Fibroblast of lung (primary cell): ENCODE measurements around the gene FOXL3. TPM values are rescaled to one million over a fixed set of nuclear protein-coding genes. Genes with fewer than 3 reads are reported as not detected.

Source experiments
- DNase-seq, 2 donors: peaks; one replicate each; pipeline versions ENCODE4 v3.0.0 to v3.0.0-alpha.2; 2010; ENCODE audit warnings: low read depth in 2 of 2
- H2AFZ ChIP-seq: 2 replicates; pipeline ENCODE4 v1.5.1; 2012; ENCODE audit warnings: low read length, control low read depth, inconsistent platforms
- H3K27ac ChIP-seq: 2 replicates; pipeline ENCODE4 v1.5.1; 2011; ENCODE audit warnings: low read length, control low read depth; ENCODE audit not compliant: insufficient read depth
- H3K27me3 ChIP-seq: 2 replicates; pipeline ENCODE4 v1.5.1; 2011; ENCODE audit warnings: mild to moderate bottlenecking, low read length; ENCODE audit not compliant: control insufficient read depth, insufficient read depth
- H3K36me3 ChIP-seq: 2 replicates; pipeline ENCODE4 v1.5.1; 2011; ENCODE audit warnings: low read length; ENCODE audit not compliant: control insufficient read depth, insufficient read depth
- H3K4me1 ChIP-seq: 2 replicates; pipeline ENCODE4 v1.5.1; 2011; ENCODE audit warnings: low read length; ENCODE audit not compliant: control insufficient read depth, insufficient read depth; ENCODE audit errors: extremely low read depth
- H3K4me2 ChIP-seq: 2 replicates; pipeline ENCODE4 v1.5.1; 2011; ENCODE audit warnings: low read length, control low read depth; ENCODE audit not compliant: insufficient read depth; ENCODE audit errors: extremely low read depth
- H3K4me3 ChIP-seq, 4 experiments: fragments of 200-600 bp in 1 of 4; sonication (generic) in 1 of 4; replicated peaks in 1 of 4; 2 replicates each; pipeline ENCODE4 v1.5.1; 2011 to 2016; ENCODE audit warnings: low read length in 4 of 4, low read depth in 3 of 4, mild to moderate bottlenecking in 3 of 4, control low read depth in 2 of 4, inconsistent platforms in 1 of 4, mixed read lengths in 1 of 4; ENCODE audit not compliant: insufficient read depth in 1 of 4; ENCODE audit errors: control extremely low read depth in 1 of 4
- H3K79me2 ChIP-seq: 2 replicates; pipeline ENCODE4 v1.5.1; 2012; ENCODE audit warnings: mild to moderate bottlenecking, low read length, inconsistent platforms; ENCODE audit not compliant: control insufficient read depth, insufficient read depth
- H3K9ac ChIP-seq: 2 replicates; pipeline ENCODE4 v1.5.1; 2011; ENCODE audit warnings: mild to moderate bottlenecking, low read length, control low read depth; ENCODE audit not compliant: insufficient read depth
- H3K9me3 ChIP-seq: 2 replicates; pipeline ENCODE4 v1.5.1; 2012; ENCODE audit warnings: low read depth, low read length; ENCODE audit not compliant: control insufficient read depth, insufficient read depth
- H4K20me1 ChIP-seq: 2 replicates; pipeline ENCODE4 v1.5.1; 2011; ENCODE audit warnings: low read length; ENCODE audit not compliant: control insufficient read depth, insufficient read depth; ENCODE audit errors: extremely low read depth
- EZH2 ChIP-seq: IDR thresholded peaks from 2 replicates; pipeline ENCODE4 v1.5.1; 2012; ENCODE audit warnings: low read length, control low read depth, mild to moderate bottlenecking; ENCODE audit errors: missing control alignments
- polyA plus RNA-seq, 2 donors: library from polyadenylated mRNA; depleted of rRNA in 1 of 2; stranded (reverse) in 1 of 2; unstranded in 1 of 2; fragments of >200 nt; gene quantifications; 2 replicates each; pipeline ENCODE4 v1.2.1, GENCODE V29; 2011 to 2012; ENCODE audit warnings: missing spikeins in 1 of 2
- total RNA-seq: library from RNA; depleted of rRNA; stranded (reverse); fragments of >200 nt; gene quantifications from 2 replicates; pipeline ENCODE4 v1.2.1, GENCODE V29; 2014
- TF ChIP-seq, protein P1 (sequence below), 2 donors: IDR thresholded peaks in 1 of 2; conservative IDR thresholded peaks in 1 of 2; 1 replicate in 1 of 2; 2 replicates in 1 of 2; pipeline ENCODE4 v1.5.1; 2011 to 2012; ENCODE audit warnings: low read length in 2 of 2, control low read depth in 1 of 2, inconsistent platforms in 1 of 2, low read depth in 1 of 2, mild to moderate bottlenecking in 1 of 2

FOXL3 gene
- total and polyA plus RNA-seq, 2 donors (not counting 1 experiment from before 2014, with no cell fraction given) = not detected

- H3K4me1 ChIP-seq = no peaks in the 10 kb centered on the region
- H4K20me1 ChIP-seq = no peaks in the 10 kb centered on the region
- no peak for TF ChIP-seq EZH2
- TF ChIP-seq, protein P1, sequence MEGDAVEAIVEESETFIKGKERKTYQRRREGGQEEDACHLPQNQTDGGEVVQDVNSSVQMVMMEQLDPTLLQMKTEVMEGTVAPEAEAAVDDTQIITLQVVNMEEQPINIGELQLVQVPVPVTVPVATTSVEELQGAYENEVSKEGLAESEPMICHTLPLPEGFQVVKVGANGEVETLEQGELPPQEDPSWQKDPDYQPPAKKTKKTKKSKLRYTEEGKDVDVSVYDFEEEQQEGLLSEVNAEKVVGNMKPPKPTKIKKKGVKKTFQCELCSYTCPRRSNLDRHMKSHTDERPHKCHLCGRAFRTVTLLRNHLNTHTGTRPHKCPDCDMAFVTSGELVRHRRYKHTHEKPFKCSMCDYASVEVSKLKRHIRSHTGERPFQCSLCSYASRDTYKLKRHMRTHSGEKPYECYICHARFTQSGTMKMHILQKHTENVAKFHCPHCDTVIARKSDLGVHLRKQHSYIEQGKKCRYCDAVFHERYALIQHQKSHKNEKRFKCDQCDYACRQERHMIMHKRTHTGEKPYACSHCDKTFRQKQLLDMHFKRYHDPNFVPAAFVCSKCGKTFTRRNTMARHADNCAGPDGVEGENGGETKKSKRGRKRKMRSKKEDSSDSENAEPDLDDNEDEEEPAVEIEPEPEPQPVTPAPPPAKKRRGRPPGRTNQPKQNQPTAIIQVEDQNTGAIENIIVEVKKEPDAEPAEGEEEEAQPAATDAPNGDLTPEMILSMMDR (conservative IDR thresholded peaks at IDR 0.05 in 1 of 2, IDR thresholded peaks at IDR 0.05 in 1 of 2; ENCODE audit: low read depth in 1 of 2, low read length in 2 of 2) = no peak
- no peaks in the 10 kb centered on the region for H3K9me3 ChIP-seq
- H2AFZ ChIP-seq = no peak overlapping the region
- no peaks in the 10 kb centered on the region for H3K27me3 ChIP-seq
- no peak for DNase-seq
- no peak overlapping the region for H3K27ac ChIP-seq
- no peak overlapping the region for H3K4me3 ChIP-seq
- no peak overlapping the region for H3K9ac ChIP-seq
- H3K79me2 ChIP-seq = no peaks in the 10 kb centered on the region
- no peak overlapping the region for H3K4me2 ChIP-seq
- no peaks in the 10 kb centered on the region for H3K36me3 ChIP-seq
These were observed 42.1 kb downstream of the FOXL3 start for GRCh38 chr7:332020-332517.

DNA sequence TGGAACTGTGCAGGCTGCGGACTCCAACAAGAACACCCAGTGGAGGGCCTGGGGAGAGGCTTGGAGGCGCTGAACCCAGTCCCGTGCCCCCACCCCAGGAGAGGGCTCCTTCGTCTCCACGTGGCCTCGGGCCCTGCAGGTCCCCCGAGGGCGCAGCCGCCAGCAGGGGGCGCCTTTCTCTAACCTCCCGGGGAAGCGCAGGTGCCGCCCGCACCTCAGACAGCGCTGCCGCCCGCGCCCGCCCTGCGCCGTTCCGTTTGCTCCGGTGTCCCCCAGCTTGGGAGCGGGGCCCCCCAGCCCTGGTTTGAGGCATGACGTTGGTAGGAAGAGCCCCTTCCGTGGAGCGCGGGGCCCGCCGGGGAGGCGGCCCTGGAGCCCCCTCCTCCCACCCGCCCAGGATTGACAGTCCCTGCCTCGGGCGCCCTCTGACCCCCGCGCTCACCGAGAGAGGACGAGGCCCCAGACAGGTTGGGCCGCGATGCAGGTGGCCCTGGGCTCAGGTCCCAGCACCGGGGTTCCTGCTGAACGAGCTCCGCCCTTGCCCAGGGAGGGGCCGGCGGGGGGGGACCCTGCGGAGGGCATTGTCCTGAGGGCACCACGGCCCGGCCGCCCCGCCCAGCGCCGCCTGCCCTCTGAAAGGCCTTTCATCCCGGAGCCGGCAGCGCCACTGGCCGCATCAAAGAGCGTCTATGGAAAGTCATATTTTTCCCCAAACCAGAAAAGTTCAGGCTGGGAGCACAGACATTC is 42.8 kb downstream of the FOXL3 start:
- Histone ChIP-seq H4K20me1 (no peaks in the 10 kb centered on the region), H3K4me1 (no peaks in the 10 kb centered on the region), H3K4me3 (no peak overlapping the region), H3K36me3 (no peaks in the 10 kb centered on the region), H3K79me2 (no peaks in the 10 kb centered on the region), H2AFZ (no peak overlapping the region), H3K9ac (no peak overlapping the region), H3K9me3 (no peaks in the 10 kb centered on the region), H3K4me2 (peak overlapping the region; percentile 13), H3K27me3 (no peaks in the 10 kb centered on the region), H3K27ac (no peak overlapping the region)
- TF ChIP-seq, protein P1 (conservative IDR thresholded peaks at IDR 0.05 in 1 of 2, IDR thresholded peaks at IDR 0.05 in 1 of 2; ENCODE audit: low read depth in 1 of 2, low read length in 2 of 2) = peak; percentile 53 to 64
- no peak for TF ChIP-seq EZH2
- DNase-seq = peak; percentile 48 to 51

DNA sequence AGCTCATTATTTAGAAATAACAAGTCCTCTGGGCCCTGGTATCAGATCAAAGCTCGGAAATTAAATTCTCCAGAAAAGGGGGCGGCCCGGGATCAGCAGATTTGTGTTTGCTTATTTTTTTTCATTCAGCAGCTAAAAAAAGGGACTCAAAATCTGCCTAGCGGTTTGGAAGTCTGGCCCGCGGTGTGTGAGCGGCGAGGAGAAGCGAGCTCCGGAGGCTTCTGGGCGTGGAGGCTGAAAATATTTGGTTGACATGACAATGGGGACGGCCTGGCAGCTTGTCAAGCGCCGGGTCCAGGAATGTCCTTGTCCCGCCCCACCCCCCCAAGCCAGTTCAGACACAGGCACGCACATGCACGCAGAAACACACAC is 43.4 kb downstream of the FOXL3 start:
- no peak overlapping the region for H3K4me3 ChIP-seq
- peak in 1 of 2 donors; percentile 26 for DNase-seq

More for the DNA sequence above, 43.4 kb downstream of the FOXL3 start:
- no peak for TF ChIP-seq EZH2
- TF ChIP-seq, protein P1 (conservative IDR thresholded peaks at IDR 0.05 in 1 of 2, IDR thresholded peaks at IDR 0.05 in 1 of 2; ENCODE audit: low read depth in 1 of 2, low read length in 2 of 2) = no peak
- no peaks in the 10 kb centered on the region for H4K20me1 ChIP-seq
- H3K36me3 ChIP-seq = no peaks in the 10 kb centered on the region
- no peak overlapping the region for H3K27ac ChIP-seq
- no peak overlapping the region for H3K9ac ChIP-seq
- H2AFZ ChIP-seq = no peak overlapping the region
- no peak overlapping the region for H3K4me2 ChIP-seq
- no peaks in the 10 kb centered on the region for H3K79me2 ChIP-seq
- no peaks in the 10 kb centered on the region for H3K27me3 ChIP-seq
- no peaks in the 10 kb centered on the region for H3K9me3 ChIP-seq
- no peaks in the 10 kb centered on the region for H3K4me1 ChIP-seq
